Left lobe of liver (tissue), 2 donors: ENCODE data around the gene ZKSCAN1. TPM values are rescaled to one million over a fixed set of nuclear protein-coding genes. Genes with fewer than 3 reads are reported as not detected.

Experiments used
- ATAC-seq: fragments of 200-7000 bp; cut with Tn5 transposase; one replicate; pipeline ENCODE4 v1.9.1; 2020; ENCODE audit warnings: mild to moderate bottlenecking, moderate library complexity
- DNase-seq: peaks from one replicate; pipeline ENCODE4 v3.0.0-alpha.2; 2020; ENCODE audit warnings: low spot score
- total RNA-seq: library from RNA; stranded (reverse); gene quantifications from one replicate; pipeline ENCODE4 v1.2.1, GENCODE V29; 2021
- donor health status: DM: no; HTN: no; CAD: no; lungs with moderate emphysema.
- donor health status: DM: no; HTN: yes; CAD: no.

ZKSCAN1 gene
- total RNA-seq, 1 donor from 2014 or later: 99.9 TPM

GRCh38 chr7:99997545-99998137, 17.8 kb upstream of the ZKSCAN1 start:
- ATAC-seq: peak; percentile 66
- DNase-seq: peak; percentile 70

DNA sequence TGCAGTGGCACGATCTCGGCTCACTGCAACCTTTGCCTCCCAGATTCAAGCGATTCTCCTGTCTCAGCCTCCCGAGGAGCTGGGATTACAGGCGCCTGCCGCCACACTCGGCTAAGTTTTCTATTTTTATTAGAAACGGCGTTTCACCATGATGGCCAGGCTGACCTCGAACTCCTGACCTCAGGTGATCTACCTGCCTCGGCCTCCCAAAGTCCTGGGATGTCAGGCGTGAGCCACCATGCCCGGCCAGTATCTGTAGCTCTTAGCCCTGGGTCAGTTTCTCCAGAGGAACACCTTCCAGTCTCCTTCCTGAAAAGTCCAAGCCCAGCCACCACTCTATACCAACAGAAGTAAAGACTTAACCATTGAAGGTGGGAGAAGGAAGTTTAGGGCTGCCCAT, 15.2 kb upstream of the ZKSCAN1 start:
- ATAC-seq: no peak
- DNase-seq: no peak

DNA sequence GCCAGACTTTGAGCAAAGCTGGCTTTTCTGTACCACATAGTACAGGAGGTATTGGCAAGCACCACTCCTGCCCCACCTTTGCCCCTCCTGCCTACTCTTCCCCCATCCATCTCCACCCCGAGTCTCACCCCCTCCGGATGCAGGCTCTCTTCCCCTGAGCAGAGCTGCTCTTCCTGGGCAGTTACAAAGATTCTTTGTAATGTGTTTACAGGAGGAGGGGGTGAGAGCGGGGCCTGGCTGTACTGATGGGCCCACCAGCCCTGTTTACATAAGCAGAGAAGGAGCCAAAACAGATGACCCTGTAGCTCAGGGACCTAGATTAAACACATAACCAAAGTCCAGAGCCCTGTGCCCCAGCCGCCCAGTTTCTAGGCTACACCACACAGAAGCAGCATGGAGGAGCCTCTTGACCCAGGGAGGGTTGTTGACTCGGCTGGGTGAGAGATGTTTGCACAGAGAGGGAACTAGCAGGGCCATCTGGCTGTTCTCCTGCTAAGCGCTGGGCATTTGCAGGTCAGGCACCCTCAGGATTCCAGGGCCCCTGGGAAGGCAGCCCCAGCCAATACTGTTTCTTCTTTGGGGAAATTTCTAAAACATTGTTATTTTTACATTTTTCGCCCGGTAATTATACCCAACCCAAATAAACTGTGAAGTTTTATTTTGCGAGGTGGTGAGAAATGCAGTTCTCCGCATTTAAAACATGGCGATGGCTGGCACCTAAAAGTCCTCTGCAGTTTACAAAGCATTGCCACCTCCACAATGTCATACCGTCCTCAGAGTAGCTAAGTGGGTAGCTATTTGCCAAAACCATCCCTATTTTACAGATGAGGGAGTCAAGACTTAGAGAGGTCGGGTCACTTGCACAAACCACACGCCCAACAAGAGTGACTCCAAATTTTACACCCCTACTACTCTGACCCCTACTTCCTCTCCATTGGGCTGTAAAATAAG, 11.4 kb upstream of the ZKSCAN1 start:
- DNase-seq: peak; percentile 96
- peak; percentile 85 for ATAC-seq

GRCh38 chr7:100007887-100008286, 7.5 kb upstream of the ZKSCAN1 start:
- DNase-seq (no peak), ATAC-seq (no peak)

DNA sequence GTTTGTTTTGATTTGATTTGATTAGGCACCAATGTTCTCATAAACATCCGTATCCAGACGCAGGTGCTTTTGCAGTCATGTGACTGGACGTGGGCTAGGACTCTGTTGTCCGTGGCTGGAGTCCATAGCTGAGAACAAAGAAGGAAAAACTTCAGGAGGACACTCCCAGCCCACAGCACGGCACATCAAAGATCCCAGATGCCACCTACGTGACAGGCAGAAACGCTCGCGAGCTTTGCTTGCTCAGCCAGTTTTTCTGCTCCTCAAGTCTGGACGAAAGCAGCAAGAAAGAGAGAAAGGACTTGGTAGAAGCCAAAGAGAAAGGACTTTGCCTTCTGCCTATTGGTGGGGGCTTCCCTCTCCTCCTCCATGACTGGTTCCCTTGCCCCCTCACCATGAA, 6.9 kb upstream of the ZKSCAN1 start:
- ATAC-seq (no peak), DNase-seq (no peak)

GRCh38 chr7:100009952-100010351, 5.4 kb upstream of the ZKSCAN1 start:
- DNase-seq (peak; percentile 81), ATAC-seq (peak; percentile 45)

- no peak for ATAC-seq
- DNase-seq: no peak
Measured at GRCh38 chr7:100010901-100011300, 4.5 kb upstream of the ZKSCAN1 start.

DNA sequence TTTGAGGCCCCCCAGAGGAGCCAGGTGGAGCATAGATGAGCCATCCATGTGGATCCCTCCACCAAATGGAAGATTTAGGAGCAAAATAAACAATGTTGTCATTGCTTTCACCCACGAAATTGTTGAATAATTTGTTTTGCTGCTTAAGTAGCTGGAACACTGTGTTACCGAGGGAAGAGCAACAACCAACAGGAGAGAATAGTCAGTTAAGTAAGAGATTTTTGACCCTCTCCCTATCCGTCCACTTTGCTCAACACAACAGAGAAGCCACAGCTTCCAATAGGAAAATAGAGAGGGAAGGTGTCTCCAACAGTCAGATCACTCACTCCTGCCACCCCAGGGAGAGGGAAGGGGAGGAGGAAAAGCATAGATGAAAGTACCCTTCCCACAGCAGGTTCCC, 3.9 kb upstream of the ZKSCAN1 start:
- no peak for DNase-seq
- ATAC-seq: peak; percentile 34

DNA sequence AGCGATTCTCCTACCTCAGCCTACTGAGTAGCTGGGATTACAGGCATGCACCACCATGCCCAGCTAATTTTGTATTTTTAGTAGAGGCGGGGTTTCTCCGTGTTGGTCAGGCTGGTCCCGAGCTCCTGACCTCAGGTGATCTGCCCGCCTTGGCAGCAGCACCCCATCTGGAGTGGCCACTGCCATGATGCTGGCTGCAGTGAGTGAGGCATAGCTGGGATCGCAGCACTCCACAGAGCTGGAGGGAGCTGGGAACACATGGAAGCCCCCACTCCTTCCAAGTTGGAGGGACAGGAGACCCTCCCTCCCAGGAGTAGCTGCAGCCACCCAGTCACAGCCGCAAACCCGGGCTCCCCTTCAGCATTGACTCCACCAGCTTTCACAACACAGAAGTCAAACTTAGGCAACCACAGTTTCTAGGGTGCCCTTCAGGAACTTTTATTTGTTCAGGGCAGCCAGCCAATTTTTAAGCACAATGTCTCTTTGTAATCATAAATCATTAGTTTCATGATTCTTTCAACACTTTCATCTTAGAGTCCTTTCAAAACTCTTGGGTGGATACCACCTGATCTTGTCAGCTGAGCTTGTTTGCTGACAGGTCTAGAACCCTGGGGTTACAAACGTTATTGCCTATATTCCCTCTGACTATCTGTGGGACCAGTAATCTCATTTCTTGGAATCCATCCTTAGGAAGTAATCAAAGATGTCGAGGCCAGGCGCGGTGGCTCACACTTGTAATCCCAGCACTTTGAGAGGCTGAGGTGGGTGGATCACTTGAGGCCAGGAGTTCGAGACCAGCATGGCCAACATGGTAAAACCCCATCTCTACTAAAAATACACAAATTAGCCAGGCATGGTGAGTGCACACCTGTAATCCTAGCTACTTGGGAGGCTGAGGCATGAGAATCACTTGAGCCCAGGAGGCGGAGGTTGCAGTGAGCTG, 2.7 kb upstream of the ZKSCAN1 start:
- DNase-seq: peak; percentile 70
- ATAC-seq: peak; percentile 35

DNA sequence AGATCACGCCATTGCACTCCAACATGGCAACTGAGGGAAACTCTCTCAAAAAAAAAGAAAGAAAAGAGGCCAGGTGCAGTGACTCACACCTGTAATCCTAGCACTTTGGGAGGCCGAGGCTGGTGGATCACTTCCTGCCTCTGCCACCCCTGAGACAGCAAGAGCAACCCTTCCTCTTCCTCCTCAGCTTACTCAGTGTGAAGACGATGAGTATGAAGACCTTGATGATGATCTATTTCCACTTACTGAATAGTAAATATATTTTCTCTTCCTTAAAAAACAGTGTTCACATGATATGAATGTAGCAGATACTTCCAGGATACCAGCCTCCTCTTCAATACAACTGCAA, 2.1 kb upstream of the ZKSCAN1 start:
- DNase-seq (no peak), ATAC-seq (no peak)

DNA sequence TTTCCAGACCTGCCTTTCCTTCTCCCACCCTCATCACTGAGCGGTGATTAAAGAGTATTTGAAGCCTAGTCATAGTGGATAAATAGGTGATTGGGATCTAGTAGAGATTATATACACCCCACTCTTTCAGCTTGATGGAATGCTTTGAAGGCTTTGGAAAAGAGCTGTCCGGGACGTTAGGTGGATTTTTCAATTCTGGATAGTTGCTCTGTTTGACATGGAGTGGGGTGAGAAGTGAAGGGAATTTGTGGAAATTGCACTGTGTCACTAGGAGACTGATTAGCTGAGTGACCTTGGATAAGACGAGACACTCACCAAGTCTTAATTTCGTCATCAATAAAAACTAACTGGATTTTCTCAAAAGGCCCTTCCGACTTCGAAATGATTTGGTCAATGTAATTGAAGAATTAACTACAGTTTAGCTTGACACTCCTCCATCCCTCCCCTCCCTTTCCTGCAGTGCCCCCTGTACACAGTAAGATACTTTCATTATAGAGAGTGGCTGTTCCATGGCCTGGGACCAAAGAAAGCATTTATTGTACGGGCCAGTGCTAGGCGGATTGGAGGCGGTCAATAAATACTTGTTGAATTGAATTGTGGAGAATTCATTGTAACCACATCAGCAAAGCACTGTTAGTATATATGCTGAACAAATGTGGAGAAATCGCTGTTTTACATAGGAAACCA, 962 bp downstream of the ZKSCAN1 start:
- DNase-seq: peak; percentile 43
- peak; percentile 17 for ATAC-seq

DNA sequence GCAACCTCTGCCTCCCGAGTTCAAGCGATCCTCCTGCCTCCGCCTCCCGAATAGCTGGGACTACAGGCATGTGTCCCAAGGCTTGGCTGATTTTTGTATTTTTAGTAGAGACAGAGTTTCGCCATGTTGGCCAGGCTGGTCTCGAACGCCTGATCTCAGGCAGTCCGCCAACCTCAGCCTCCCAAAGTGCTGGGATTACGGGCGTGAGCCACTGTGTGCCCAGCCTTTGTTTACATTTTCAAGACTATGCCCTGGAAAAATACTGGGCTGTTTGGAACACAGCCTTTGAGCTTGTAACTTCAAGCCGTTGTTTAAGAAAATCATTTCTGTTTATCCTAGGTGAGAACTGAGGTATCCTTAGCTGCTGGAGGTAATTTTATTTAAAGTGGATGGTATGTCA, 1.9 kb downstream of the ZKSCAN1 start:
- DNase-seq: peak; percentile 90
- peak; percentile 64 for ATAC-seq

- no peak for ATAC-seq
- DNase-seq: no peak
Measured at GRCh38 chr7:100017875-100018274, 2.5 kb downstream of the ZKSCAN1 start.

GRCh38 chr7:100019908-100020307, 4.5 kb downstream of the ZKSCAN1 start:
- DNase-seq (no peak), ATAC-seq (no peak)

DNA sequence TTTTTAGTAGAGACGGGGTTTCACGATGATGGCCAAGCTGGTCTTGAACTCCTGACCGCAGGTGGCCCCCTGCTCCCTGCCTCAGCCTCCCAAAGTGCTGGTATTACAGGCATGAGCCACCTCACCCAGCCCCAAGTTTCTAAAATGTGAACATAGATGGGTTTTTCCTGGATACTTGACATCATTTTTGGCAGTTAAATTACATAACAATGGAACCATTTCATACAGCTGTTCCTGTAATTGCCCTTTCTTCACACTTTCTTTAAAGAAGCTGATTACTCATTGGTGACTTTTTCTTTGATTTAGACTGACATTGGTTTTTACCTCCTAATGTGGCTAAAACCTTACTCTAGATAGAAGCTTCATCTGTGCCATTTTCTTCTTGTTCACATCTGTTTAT, 5.9 kb downstream of the ZKSCAN1 start:
- DNase-seq (no peak), ATAC-seq (no peak)

- peak; percentile 81 for ATAC-seq
- peak; percentile 90 for DNase-seq
Measured at GRCh38 chr7:100022621-100023020, 7.2 kb downstream of the ZKSCAN1 start.

- no peak for DNase-seq
- peak; percentile 11 for ATAC-seq
Measured at GRCh38 chr7:100023526-100023925, 8.1 kb downstream of the ZKSCAN1 start.

DNA sequence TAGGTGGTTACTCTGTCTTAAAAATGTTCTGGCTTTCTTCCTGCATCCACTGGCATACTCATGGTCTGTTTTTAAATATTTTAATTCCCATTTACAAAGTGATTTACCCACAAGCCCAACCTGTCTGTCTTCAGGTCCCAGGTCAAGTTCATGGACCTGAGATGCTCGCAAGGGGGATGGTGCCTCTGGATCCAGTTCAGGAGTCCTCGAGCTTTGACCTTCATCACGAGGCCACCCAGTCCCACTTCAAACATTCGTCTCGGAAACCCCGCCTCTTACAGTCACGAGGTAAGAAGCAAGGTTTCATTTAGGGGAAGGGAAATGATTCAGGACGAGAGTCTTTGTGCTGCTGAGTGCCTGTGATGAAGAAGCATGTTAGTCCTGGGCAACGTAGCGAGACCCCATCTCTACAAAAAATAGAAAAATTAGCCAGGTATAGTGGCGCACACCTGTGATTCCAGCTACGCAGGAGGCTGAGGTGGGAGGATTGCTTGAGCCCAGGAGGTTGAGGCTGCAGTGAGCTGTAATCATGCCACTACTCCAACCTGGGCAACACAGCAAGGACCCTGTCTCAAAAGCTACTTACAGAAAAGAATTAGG, 8.7 kb downstream of the ZKSCAN1 start:
- peak; percentile 73 for ATAC-seq

GRCh38 chr7:100027197-100027596, 11.8 kb downstream of the ZKSCAN1 start:
- ATAC-seq: no peak

More for the DNA sequence above, 8.7 kb downstream of the ZKSCAN1 start:
- DNase-seq: peak; percentile 91

GRCh38 chr7:100029596-100029995, 14.2 kb downstream of the ZKSCAN1 start:
- DNase-seq (no peak), ATAC-seq (no peak)

More at GRCh38 chr7:100027197-100027596, 11.8 kb downstream of the ZKSCAN1 start:
- no peak for DNase-seq
